ENCODE results near the gene OR13J1. TPM values are rescaled to one million over a fixed set of nuclear protein-coding genes. Genes with fewer than 3 reads are reported as not detected.

OR13J1 gene
- total and polyA plus RNA-seq, 2 experiments from 2014 or later: 0.15 TPM; not detected in 1

DNA sequence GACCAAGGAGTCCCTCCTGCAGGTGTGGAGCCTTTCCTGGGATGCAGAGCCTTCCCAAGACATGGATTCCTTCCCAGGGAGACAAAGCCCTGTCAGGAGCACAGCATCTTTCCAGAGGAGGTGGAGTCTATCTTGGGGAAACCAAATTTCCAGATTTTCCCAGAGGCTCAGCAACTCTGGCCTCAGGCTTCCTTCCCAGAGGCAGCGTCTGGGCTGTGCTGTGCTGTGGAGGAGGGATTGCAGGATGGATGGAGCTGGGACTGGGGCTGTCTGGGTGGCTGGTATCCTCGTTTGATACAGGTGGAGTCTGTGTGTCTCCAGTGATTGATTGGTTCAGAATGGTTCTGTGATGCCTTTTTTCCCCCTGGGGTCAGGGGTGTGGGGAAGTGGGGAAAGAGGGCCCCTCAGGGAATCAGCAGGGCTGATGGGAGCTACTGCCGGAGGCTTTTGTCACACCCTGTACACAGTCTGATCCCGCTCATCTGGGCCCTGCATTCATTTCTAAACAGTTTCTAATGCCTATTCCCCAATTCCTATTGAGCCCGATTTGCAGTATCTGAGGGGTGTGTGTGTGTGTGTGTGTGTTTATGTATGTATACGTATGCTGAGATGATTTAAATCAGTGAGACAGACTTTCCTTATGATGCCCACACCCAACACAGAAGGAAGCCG, 16.0 kb downstream of the OR13J1 start:
- ATAC-seq (no peak), DNase-seq (ENCODE audit: low spot score) (no peak)
- Histone ChIP-seq H3K36me3 (ENCODE audit: insufficient read depth) (no peaks in the 10 kb centered on the region), H2AFZ (no peak overlapping the region), H3K4me3 (no peak overlapping the region), H3K9me2 (ENCODE audit: insufficient read depth) (no peaks in the 10 kb centered on the region), H3K4me2 (no peak overlapping the region), H3F3A (replicated peaks; ENCODE audit: low read depth) (no peaks in the 10 kb centered on the region), H3K4me1 (ENCODE audit: insufficient read depth) (no peaks in the 10 kb centered on the region), H4K20me1 (replicated peaks; ENCODE audit: insufficient read depth) (no peaks in the 10 kb centered on the region), H3K27me3 (ENCODE audit: insufficient read depth) (no peaks in the 10 kb centered on the region), H3K79me2 (replicated peaks; ENCODE audit: insufficient read depth) (no peaks in the 10 kb centered on the region), H3K27ac (ENCODE audit: low read depth) (no peak overlapping the region)
- H3K27ac Mint-ChIP-seq: no peak overlapping the region
- peaks cover 3% of the 10 kb centered on the region for H3K27me3 Mint-ChIP-seq (ENCODE audit: insufficient read depth, low read depth, poor library complexity)
- no peak overlapping the region for H3K4me3 Mint-ChIP-seq
- H3K4me1 Mint-ChIP-seq: no peaks in the 10 kb centered on the region
- no peaks in the 10 kb centered on the region for H3K36me3 Mint-ChIP-seq (ENCODE audit: low read depth)
- TF ChIP-seq NANOG (IDR thresholded peaks at IDR 0.05; ENCODE audit: borderline replicate concordance) (no peak), CREB1 (CRISPR knock-in tag; IDR thresholded peaks at IDR 0.05; ENCODE audit: low read depth) (no peak), EZH2 (IDR thresholded peaks at IDR 0.05; ENCODE audit: low read depth, unreplicated experiment) (no peak), POLR2AphosphoS5 (IDR thresholded peaks at IDR 0.05; ENCODE audit: low read depth) (no peak)
- TF ChIP-seq, protein P1, sequence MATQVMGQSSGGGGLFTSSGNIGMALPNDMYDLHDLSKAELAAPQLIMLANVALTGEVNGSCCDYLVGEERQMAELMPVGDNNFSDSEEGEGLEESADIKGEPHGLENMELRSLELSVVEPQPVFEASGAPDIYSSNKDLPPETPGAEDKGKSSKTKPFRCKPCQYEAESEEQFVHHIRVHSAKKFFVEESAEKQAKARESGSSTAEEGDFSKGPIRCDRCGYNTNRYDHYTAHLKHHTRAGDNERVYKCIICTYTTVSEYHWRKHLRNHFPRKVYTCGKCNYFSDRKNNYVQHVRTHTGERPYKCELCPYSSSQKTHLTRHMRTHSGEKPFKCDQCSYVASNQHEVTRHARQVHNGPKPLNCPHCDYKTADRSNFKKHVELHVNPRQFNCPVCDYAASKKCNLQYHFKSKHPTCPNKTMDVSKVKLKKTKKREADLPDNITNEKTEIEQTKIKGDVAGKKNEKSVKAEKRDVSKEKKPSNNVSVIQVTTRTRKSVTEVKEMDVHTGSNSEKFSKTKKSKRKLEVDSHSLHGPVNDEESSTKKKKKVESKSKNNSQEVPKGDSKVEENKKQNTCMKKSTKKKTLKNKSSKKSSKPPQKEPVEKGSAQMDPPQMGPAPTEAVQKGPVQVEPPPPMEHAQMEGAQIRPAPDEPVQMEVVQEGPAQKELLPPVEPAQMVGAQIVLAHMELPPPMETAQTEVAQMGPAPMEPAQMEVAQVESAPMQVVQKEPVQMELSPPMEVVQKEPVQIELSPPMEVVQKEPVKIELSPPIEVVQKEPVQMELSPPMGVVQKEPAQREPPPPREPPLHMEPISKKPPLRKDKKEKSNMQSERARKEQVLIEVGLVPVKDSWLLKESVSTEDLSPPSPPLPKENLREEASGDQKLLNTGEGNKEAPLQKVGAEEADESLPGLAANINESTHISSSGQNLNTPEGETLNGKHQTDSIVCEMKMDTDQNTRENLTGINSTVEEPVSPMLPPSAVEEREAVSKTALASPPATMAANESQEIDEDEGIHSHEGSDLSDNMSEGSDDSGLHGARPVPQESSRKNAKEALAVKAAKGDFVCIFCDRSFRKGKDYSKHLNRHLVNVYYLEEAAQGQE (IDR thresholded peaks at IDR 0.05; ENCODE audit: unreplicated experiment): no peak
- TF ChIP-seq, protein P2, sequence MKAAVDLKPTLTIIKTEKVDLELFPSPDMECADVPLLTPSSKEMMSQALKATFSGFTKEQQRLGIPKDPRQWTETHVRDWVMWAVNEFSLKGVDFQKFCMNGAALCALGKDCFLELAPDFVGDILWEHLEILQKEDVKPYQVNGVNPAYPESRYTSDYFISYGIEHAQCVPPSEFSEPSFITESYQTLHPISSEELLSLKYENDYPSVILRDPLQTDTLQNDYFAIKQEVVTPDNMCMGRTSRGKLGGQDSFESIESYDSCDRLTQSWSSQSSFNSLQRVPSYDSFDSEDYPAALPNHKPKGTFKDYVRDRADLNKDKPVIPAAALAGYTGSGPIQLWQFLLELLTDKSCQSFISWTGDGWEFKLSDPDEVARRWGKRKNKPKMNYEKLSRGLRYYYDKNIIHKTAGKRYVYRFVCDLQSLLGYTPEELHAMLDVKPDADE (IDR thresholded peaks at IDR 0.05): no peak
- TF ChIP-seq, protein P3, sequence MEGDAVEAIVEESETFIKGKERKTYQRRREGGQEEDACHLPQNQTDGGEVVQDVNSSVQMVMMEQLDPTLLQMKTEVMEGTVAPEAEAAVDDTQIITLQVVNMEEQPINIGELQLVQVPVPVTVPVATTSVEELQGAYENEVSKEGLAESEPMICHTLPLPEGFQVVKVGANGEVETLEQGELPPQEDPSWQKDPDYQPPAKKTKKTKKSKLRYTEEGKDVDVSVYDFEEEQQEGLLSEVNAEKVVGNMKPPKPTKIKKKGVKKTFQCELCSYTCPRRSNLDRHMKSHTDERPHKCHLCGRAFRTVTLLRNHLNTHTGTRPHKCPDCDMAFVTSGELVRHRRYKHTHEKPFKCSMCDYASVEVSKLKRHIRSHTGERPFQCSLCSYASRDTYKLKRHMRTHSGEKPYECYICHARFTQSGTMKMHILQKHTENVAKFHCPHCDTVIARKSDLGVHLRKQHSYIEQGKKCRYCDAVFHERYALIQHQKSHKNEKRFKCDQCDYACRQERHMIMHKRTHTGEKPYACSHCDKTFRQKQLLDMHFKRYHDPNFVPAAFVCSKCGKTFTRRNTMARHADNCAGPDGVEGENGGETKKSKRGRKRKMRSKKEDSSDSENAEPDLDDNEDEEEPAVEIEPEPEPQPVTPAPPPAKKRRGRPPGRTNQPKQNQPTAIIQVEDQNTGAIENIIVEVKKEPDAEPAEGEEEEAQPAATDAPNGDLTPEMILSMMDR (conservative IDR thresholded peaks at IDR 0.05; ENCODE audit: low read depth in 2 of 2): no peak
- H3K9me3 Mint-ChIP-seq: no peaks in the 10 kb centered on the region

Data from GM23338 (cell line).